Activated CD4-positive, alpha-beta T cell treated with anti-CD3 and anti-CD28 coated beads, Interleukin-10, Interleukin-2, amounts not matched to agents 100 ng/mL and 50 ng/mL, durations not matched to agents 16 hours and 8 hours (primary cell): ENCODE results near the gene MAN2A2.

Source experiments
- DNase-seq: peaks from one replicate; pipeline ENCODE4 v3.0.0-alpha.2; 2020

MAN2A2 gene

DNA sequence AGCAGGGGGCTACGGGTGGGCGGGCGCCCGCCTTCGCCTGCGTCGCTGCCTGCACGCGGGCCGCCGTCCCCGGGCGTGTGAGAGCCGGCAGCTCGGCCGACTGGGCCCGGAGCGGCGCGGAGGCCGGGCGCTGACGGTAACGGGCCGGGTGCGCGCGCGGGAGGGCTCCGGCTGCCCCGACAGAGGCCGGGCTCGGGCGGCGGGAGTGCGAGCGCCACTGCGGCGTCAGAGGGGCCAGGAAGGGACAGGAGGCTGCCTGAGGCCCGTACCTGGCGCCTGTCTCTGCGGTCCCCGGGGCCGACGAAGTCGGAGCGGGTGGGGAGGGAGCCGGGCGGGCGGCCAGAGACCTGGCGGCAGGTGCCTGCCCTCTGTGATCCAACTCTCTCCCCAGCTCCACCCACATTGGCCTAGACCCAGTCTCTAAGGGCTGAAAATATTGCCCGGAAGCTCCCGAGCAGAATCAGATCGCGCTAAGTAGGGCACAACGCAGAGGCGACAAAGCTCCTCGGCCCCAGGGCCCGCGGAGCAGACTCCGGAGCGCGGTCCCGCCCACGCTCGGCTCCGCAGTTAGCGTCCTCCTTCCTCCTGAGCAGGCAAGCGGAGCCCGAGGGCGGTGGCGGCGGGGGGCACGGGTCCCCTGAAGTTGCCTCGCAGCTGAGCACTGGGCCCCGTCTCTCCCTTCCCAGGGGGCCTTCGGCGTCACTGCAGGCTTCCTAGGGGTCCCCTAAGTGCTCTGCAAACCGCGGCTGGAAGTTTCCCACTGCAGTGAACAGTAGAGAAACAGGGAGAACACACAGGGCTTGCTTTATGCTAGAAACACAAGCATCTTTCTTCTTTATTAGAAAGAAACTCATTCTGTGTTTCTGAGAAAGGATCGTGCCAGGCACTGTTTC lies at the start of gene MAN2A2:
Gene MAN2A2 (plus strand): TSS at position 463 of the 893 bp plus-strand sequence. CDS start 906 bp downstream, outside the sequence.
- DNase-seq: peak; percentile 85

DNA sequence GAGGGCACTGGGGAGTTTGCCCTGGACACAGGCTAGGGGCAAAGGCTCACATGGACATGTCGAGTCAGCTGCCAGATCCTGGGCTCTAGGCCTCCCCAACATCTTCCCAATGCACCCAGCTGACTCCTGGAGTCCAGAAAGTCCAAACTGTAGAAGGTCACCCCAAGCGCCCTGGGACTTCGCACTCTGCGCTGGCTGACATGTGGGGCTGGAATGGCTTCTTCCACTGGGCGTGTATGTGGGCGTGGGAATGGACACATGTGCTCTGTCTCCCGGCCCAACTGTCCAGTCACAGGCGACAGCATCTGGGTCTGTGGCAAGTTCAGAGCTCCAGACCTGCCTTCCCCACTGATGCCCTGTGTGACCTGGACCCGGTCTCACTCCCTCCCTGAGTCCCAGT lies 48.0 kb upstream of the MAN2A2 start:
- no peak for DNase-seq

DNA sequence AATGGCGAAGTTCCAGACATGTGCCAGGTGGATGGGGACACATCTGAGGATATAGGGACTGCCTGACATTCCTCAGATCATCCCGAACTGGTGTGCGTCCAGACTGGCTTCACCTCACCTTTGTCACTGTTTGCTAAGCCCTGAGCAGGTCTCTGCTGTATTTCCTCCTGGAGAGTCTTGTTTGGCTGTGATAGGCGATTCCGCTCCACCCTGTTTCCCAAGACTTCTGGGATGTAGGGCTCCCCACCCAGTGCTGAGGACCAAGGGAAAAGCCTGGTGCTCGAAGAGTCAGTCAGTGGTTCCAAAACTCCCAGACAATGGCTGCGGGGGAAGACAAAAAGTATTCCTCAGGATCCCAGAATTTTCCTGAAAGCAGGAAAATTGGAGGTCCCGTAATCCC lies 45.8 kb upstream of the MAN2A2 start:
- DNase-seq: no peak

DNA sequence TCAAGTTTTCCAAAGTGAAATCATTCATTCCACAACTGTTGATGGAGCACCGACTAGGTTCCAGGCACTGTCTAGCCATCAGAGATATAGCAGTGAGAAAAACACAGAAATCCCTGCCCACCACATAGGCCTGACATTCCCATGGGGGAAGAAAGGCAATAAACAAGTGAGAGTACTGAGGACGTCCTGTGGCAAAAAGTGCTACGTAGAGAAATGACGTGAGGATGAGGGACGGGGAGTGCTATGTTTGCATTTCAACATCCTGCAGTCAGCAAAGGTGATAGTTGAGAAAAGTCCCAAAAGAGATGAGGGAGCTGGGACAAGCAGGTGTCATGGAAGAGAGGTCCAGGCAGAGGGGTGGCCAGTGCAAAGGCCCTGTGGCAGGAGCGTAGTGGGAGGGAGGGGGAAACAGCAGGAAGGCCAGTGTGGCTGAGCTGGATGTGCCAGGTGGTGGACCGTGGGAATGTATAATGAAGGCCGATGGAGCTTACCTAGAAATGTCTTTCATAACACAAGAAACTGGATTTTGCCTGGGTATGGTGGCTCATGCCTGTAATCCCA lies 45.1 kb upstream of the MAN2A2 start:
- no peak for DNase-seq

DNA sequence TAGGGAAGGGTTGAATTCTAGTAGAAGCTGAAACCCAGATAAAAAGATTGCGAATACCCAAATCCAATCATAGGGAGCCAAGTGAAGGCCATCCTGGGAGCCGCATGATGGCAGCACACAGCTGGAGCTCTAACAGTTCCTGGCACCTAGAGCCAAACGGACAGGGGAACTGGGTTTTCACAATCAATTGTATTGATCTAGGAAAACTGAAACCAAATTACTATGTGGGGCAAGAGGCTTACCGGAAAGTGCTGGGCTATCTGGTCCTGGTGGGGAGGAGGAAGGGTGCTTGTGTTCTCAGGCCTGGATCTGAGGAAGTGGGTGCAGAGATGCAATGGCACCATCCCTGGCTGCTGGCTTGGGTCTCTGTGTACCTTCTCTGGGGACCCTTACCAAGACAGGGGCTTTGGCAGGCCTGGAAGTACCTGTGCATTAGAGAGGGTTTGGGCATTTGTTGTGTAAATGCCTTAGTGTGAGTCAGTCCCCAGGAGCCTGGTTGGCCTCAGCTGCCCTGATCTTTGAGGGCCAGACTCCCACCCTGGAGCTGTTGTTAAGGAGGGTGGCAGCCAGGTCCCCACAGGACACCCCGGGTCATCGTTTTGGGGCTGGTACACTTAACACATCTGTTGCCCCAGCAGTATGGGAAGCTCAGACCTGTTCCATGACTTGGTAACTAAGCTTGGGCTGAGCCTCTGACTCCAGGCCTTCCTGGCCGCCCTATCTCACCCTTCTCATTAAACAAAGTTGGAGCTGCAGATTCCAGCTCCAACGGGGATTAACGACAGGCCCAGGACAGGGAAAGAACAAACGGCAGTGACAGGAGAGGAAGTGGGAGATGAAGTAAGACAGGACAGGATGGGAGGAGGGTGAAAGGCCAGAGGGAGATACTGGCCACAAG lies 43.6 kb upstream of the MAN2A2 start:
- DNase-seq: no peak

DNA sequence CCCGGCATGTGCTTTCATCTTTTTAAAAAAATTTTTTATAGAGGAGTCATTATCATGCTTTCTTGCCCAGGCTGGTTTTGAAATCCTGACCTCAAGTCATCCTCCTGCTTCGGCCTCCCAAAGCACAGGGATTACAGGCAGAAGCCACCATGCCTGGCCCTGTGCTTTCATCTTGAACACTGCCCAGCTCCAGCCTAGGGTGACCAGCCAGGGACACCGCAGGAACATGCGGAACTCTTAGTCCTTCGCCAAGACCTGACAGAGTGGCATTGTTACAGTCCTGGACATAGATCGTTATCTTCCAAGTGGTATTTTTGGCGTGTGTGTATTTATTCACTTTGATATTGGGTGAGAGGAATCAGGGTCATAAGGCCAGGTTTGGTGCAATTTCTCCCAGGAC lies 42.7 kb upstream of the MAN2A2 start:
- DNase-seq: no peak

DNA sequence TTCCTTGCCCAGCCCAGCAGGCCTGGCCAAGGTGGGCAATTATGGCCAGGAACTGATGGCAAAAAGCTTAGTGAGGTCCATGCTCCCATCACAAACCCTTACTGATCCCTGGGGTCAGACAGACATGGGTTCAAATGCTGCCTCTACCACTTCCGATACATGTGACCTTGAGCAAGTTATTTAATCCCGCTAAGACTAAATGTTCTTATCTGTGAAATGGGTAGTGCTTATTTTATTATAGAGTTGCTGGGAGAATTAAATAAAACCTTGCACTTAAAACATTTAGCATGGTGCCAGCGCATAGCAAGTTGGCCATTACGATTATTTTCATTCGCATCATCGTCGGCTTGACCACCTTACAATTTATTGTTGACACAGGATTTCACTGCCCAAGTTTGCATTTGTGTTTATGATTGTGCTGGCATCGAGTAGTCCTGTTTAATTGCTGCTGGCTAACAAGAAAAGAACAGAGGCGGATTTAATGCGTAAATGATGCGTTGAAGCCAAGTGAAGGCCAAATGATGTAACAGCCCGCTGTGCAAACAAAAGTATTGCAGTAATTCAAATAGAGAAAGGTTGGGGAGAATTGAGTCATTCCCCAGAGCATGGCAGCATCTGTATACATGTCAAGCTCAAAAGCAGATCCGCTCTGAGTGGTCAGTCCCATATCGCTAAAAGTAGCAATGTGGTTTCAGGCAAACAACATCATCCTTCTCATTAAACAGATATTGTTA lies 42.0 kb upstream of the MAN2A2 start:
- DNase-seq: peak; percentile 77

DNA sequence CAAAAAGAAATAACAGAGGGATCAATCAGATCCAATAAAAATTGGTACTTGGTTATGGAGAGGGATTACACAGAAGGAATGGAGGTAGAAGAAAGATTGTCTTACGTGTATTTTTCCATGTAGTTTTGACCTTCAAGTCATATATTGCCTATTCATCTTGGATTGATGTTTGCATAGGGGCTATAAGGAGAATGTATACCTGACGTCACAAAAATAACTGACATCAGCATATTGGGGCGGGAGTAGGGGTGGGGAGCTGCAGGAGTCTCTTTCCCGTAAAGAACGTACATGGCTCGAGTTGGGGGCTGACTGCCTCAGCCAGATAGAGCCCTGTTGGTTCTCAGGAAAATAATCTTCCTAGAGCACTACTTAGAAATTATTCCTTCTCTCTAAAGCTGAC lies 40.6 kb upstream of the MAN2A2 start:
- DNase-seq: no peak

DNA sequence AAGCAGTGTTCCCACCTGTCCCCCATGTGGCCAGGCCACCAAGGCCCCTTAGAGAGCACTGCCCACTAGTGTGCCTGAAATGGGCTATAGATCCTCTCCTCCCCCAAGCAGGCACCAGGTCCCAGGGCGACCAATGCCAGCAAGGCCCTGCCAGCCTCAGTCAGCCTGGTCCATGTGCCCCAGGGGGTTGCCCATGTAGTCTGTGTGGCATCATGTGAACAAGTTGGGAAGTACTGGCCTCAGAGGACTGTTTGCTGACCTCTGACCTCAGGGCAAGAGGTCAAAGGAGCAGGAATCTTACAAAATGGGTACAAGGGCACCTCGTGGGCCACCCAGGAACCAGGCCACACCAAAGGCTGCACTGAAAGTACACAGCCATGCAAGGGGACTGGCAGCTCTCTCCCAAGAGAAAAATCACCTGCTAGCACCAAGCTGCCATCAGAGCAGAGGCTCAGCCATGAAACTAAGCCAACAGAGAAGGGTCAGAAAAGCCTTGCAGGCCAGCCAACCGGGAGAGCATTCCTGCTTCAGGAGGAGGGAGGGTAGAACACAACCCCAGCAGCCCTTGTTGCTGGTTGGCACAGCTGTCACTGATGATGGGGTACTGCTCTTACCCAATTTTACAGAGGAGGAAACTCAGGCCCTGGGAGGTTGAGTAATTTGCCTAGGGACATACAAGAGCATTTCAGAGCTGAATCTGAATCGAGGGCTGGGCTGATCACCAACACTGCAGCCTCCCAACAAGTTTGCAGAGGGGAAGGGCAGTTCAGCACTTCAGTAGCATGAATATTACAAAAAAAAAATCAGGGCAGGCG lies 39.9 kb upstream of the MAN2A2 start:
- no peak for DNase-seq

DNA sequence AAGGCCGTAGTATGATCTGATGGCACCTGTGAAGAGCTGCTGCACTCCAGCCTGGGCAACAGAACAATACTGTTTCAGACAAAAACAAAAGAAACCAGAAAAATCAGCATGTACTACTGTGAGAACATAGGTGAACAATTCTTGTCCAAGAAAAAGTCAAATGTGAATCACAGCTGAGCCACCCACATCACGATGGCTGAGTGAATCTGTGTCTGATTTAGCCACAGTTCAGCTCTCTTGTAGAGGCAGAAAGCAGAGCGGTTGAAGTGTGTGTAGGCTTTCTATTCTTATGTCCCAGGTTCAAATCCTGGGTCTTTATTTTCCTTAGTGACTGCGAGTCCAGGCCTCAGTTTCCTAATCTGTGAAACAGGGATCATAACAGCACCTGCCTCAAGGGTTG lies 39.1 kb upstream of the MAN2A2 start:
- DNase-seq: no peak

DNA sequence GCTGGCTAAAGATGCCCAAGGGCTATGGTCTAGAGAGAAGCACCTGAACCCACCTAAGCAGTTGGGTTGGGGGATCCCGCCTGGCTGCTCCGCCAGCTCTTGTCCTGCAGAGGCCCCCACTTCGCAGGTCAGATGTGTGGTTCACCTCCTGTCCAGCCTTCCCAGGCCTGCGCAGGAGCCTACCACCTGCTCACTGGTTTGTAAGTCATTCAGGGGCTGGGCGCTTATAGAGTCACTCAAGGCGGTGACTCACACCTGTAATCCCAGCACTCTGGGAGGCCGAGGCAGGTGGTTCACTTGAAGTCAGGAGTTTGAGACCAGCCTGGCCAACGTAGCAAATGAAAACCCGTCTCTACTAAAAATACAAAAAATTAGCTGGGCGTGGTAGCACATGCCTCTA lies 38.6 kb upstream of the MAN2A2 start:
- DNase-seq: no peak

DNA sequence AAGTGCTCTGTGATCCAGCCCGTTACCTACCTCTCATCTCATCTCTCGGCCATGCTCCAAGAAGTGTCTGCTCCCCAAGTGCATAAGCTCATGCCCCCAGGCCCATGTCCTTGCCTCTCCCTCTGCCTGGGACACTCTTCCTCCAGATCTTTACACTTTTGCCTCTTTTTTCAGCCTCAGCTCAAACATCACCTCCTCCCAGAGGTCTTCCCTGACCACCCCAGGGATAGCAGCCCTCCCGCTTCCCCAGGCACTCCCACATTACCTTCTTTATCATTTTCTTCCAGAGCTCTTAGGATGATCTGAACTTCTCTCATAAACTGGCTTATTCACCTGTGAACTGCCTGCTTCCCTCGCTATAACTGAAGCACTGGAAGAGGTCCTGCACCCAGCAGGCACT lies 37.4 kb upstream of the MAN2A2 start:
- DNase-seq: no peak

DNA sequence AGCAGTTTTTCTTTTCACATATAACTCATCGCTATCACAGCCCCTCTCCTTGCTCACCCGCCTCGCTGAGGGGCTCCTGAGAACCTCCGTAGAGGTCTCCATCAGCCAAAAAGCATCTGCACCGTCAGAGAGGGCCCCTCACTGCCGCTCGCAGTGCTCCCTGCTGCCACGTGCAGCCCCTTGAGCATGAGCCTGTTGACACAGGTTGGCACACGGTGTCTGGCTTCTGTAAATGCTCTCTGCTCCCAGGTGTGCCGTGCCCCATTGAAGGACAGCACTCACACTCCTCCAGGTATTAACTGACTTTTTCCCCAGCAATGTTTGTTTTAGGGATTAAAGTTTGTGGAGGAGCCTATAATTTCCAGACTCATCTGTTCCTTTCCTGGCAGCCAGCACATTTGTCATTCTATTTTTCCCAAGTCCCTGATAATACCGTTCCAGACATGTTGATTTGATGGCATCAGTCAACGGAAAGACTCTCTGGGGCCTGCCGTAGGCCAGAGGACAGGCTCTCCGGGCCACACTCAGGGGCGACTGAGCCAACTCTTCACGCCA lies 36.9 kb upstream of the MAN2A2 start:
- no peak for DNase-seq

DNA sequence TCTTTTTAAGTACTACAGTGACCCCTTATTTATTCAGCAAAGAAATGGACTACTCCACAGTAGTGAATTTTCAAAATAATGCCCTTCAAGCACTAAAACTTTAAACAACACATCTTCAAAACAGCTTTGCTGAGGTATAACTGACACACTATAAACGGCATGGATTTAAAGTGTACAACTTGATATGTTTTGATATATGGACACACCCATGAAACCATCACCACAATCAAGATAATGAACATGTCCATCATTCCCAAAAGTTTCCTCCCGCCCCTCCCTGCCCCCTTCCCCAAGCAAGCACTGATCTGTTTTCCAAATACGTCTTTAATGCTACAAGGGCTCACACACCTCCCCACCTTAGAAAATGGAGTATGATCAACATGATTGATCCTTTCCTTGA lies 36.3 kb upstream of the MAN2A2 start:
- DNase-seq: no peak

DNA sequence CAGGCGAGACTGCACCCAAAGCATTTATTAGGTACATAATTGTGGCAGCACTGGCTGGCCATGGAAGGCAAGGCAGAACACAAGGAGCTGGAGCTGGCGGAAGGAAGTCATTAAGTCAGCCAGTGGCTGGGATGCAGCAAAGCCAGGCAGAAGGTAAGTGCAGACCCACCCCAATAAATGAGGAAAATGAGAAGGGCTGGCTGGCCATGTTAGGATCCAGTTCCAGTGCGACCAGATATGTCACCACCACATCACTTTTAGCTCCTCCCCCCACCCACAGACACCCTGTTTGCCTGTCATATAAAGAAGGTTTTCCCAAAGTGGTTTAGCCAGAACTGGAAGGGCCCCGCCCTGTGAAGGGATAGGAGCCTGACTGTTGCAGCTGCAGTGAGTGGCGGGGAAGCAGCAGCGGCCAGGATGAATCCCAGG lies 34.8 kb upstream of the MAN2A2 start, which contains the start of gene FURIN:
Gene FURIN (plus strand): TSS at position 328 of the 429 bp plus-strand sequence. CDS start 7,153 bp downstream, outside the sequence.
- DNase-seq: no peak

DNA sequence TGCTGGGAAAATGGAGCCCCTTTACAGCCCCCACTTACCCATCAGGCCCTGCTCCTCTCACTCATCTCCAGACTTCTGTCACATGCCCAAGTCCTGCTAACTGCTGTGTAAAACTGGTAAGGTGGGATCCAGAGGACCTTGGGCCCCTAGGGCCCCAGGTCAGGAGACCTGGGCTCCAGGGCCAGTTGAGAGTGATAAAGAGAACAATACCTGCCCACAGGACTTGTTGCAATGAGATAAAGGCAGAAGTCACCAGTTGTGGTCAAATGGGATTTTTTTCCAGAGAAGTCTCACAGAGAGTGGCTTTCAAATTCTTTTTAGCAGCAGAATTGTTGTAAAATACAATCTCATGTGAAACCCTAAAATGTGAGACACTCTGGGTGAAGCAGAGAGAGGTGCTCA lies 34.0 kb upstream of the MAN2A2 start:
- peak; percentile 30 for DNase-seq

DNA sequence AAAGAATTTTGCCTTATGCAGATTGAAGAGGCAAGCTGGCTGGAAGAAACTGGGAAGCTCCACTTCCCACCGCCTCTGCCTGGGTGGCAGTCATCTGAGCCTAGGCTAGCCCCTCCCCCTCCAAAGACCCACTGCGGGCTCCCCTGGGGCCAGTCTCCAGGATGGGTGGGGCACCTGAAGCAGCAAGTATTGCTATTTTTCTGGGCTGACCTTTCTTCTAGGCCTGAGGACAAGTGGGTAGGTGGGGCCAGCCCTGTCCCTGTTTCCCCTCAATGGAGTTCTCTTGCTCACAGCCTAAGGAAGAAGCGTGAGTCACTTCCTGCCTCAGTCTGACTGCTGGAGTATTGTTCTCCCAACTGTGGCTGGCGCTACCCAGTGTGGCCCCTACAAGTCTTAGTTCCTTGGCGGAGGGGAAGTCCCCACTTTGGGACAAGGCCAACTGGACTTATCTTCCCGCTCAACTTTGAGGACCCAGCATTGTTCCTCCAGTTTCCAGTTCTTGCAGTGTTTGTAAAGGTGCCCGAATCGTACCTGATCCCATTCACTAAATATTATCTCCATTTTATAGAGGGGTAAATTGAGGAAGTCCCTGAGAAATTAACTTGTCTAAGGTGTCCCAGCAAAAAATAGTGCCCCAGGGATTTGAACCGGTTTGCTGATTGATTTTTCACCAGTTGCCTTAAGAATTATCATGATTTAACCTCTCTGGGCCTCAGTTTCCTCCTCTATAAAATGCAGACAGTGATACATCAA lies 33.3 kb upstream of the MAN2A2 start:
- DNase-seq: peak; percentile 87

DNA sequence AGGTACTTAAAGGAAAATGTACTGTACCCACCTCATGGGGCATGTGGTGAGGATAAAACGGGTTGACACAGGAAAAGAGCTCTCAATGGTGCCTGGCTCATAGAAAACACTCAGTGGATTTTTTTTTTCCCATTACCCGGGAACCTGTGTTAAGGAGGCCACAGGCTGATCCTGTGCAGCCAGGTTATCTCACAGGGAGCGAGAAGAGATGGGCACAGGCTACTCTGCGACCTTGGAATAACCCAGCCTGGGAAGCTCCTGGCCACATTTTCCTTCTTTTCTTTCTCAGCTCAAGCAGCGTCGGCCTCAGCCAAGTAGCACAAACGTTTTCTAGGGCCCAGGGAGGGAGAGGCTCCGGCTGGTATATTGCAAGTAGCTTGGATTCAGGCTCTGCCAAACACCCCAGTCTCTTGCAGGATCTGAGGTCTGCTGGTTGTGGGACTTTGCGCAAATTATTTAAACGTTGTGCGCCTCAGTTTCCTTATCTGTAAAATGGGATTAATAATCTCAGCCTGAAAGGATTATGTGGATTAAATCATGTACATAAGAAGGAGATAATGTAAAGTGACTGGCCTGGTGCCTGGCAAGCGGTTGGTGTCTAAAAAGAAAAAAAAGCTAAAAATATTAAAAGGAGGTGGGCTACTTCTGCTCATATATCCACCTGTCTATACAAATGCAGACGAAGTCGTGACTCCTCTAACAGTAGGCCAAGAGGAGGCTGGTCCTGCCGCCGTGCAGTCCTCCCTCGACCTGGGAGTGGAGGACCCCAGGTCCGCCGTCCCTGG lies 32.6 kb upstream of the MAN2A2 start:
- DNase-seq: peak; percentile 43

DNA sequence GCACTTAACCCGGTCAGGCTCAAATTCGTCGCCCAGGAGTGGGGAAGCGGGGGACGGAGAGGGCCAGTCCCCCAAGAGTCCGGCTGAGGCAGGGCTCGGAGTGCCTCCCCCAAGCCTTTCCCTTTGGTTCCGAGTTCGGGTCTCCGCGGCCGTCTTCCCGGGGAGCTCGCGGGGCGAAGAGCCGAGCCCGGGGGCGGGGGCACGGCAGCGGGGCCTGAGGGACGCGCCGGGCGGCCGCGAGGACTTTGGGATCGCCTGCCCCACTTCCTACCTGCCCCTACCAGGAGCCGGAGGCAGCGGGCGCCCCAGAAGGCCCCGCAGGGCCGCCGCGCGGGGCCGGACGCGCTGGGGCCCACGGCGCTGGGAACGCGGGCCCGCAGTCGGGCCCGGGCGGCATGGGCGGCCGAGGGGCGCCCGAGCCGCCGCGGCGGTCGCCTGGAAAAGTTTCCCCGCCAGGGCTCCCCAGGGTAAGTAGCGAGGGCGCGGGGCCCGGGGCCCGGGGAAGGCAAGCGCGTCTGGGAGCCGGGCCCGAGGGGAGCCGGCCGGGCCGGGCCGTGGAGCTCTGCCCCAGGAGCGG lies 31.9 kb upstream of the MAN2A2 start:
- peak; percentile 50 for DNase-seq
